ENCODE results near the gene TMEM190.

GRCh38 chr19:55384920-55385723 is 8.5 kb downstream of the TMEM190 start:
- TF ChIP-seq, protein P1, sequence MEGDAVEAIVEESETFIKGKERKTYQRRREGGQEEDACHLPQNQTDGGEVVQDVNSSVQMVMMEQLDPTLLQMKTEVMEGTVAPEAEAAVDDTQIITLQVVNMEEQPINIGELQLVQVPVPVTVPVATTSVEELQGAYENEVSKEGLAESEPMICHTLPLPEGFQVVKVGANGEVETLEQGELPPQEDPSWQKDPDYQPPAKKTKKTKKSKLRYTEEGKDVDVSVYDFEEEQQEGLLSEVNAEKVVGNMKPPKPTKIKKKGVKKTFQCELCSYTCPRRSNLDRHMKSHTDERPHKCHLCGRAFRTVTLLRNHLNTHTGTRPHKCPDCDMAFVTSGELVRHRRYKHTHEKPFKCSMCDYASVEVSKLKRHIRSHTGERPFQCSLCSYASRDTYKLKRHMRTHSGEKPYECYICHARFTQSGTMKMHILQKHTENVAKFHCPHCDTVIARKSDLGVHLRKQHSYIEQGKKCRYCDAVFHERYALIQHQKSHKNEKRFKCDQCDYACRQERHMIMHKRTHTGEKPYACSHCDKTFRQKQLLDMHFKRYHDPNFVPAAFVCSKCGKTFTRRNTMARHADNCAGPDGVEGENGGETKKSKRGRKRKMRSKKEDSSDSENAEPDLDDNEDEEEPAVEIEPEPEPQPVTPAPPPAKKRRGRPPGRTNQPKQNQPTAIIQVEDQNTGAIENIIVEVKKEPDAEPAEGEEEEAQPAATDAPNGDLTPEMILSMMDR (IDR thresholded peaks at IDR 0.05; ENCODE audit: poor library complexity), result no peak
- TF ChIP-seq EZH2 (IDR thresholded peaks at IDR 0.05; ENCODE audit: borderline replicate concordance), result no peak
- no peak for TF ChIP-seq EZH2phosphoT487 (IDR thresholded peaks at IDR 0.05; ENCODE audit: low read depth, severe bottlenecking, unreplicated experiment)

Data from hepatocyte (in vitro differentiated cells).